Measurements from ENCODE around the gene CACNA1C.
"Not testable (repeated sequence)": the region's sequence is repeated elsewhere in the genome, so short reads cannot be mapped to it uniquely, and the experiment has no call there.

CACNA1C gene

GRCh38 chr12:2475984-2476383 is 423.2 kb downstream of the CACNA1C start:
- no peak for DNase-seq

GRCh38 chr12:2477009-2477766 is 424.4 kb downstream of the CACNA1C start:
- no peak for DNase-seq

GRCh38 chr12:2479851-2480535 is 427.2 kb downstream of the CACNA1C start:
- peak; percentile 27 to 55 for DNase-seq

GRCh38 chr12:2481346-2481745 is 428.6 kb downstream of the CACNA1C start:
- no peak for DNase-seq

- DNase-seq, result no peak
These were observed 429.2 kb downstream of the CACNA1C start for GRCh38 chr12:2481951-2482350.

- DNase-seq, result no peak
These were observed 430.3 kb downstream of the CACNA1C start for GRCh38 chr12:2482938-2483660.

GRCh38 chr12:2483713-2484112 is 430.9 kb downstream of the CACNA1C start:
- DNase-seq, result no peak

- DNase-seq, result no peak
These were observed 431.5 kb downstream of the CACNA1C start for GRCh38 chr12:2484141-2484776.

GRCh38 chr12:2485681-2486080 is 432.9 kb downstream of the CACNA1C start:
- no peak for DNase-seq

- DNase-seq, result no peak
These were observed 434.0 kb downstream of the CACNA1C start for GRCh38 chr12:2486796-2487195.

GRCh38 chr12:2487278-2487677 is 434.5 kb downstream of the CACNA1C start:
- DNase-seq, result no peak

GRCh38 chr12:2488131-2488530 is 435.3 kb downstream of the CACNA1C start:
- no peak for DNase-seq

- DNase-seq, result no peak
These were observed 435.8 kb downstream of the CACNA1C start for GRCh38 chr12:2488596-2488995.

- DNase-seq, result no peak
These were observed 436.5 kb downstream of the CACNA1C start for GRCh38 chr12:2489275-2489674.

GRCh38 chr12:2490831-2491230 is 438.0 kb downstream of the CACNA1C start:
- no peak for DNase-seq

- DNase-seq, result not testable (repeated sequence)
These were observed 438.6 kb downstream of the CACNA1C start for GRCh38 chr12:2491349-2491748.

GRCh38 chr12:2492236-2492635 is 439.4 kb downstream of the CACNA1C start:
- DNase-seq, result no peak

- DNase-seq, result no peak
These were observed 440.3 kb downstream of the CACNA1C start for GRCh38 chr12:2493086-2493485.

- DNase-seq, result peak; percentile 24 to 40
These were observed 441.9 kb downstream of the CACNA1C start for GRCh38 chr12:2494486-2495192.

GRCh38 chr12:2495417-2496112 is 442.8 kb downstream of the CACNA1C start:
- DNase-seq, result no peak

GRCh38 chr12:2498964-2499500 is 446.2 kb downstream of the CACNA1C start:
- DNase-seq, result no peak

All from inflammatory macrophage treated with lipopolysaccharide for 1 hour (primary cell).